Fibroblast of lung (primary cell): ENCODE results near the gene ATG5.

ENCODE experiments used
- EZH2 ChIP-seq: IDR thresholded peaks from 2 replicates; pipeline ENCODE4 v1.5.1; 2012; ENCODE audit warnings: low read length, control low read depth, mild to moderate bottlenecking; ENCODE audit errors: missing control alignments
- TF ChIP-seq, protein P1 (sequence below), 2 donors: IDR thresholded peaks in 1 of 2; conservative IDR thresholded peaks in 1 of 2; 1 replicate in 1 of 2; 2 replicates in 1 of 2; pipeline ENCODE4 v1.5.1; 2011 to 2012; ENCODE audit warnings: low read length in 2 of 2, control low read depth in 1 of 2, inconsistent platforms in 1 of 2, low read depth in 1 of 2, mild to moderate bottlenecking in 1 of 2

DNA sequence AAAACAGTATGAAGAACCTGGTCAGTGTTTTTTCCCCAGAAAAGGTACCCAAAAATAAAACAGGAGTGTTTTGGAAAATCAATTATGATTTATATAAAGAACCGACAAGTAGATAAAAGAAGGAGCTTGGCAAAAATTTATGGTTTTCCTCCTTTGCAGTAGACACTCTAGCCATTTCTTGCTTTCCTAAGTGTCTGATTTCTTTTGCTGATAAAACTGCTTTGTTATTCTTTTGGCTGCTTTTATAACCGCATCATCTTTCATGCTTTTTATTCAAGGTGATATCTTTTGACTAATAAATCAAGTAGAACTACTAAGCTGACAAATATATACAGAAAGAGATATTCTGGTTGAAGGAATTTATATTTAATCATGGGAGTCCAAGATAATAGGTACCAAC is 16.6 kb downstream of the ATG5 start:
- TF ChIP-seq, protein P1, sequence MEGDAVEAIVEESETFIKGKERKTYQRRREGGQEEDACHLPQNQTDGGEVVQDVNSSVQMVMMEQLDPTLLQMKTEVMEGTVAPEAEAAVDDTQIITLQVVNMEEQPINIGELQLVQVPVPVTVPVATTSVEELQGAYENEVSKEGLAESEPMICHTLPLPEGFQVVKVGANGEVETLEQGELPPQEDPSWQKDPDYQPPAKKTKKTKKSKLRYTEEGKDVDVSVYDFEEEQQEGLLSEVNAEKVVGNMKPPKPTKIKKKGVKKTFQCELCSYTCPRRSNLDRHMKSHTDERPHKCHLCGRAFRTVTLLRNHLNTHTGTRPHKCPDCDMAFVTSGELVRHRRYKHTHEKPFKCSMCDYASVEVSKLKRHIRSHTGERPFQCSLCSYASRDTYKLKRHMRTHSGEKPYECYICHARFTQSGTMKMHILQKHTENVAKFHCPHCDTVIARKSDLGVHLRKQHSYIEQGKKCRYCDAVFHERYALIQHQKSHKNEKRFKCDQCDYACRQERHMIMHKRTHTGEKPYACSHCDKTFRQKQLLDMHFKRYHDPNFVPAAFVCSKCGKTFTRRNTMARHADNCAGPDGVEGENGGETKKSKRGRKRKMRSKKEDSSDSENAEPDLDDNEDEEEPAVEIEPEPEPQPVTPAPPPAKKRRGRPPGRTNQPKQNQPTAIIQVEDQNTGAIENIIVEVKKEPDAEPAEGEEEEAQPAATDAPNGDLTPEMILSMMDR (conservative IDR thresholded peaks at IDR 0.05 in 1 of 2, IDR thresholded peaks at IDR 0.05 in 1 of 2; ENCODE audit: low read depth in 1 of 2, low read length in 2 of 2), result no peak
- no peak for TF ChIP-seq EZH2
